GM21576 (cell line): ENCODE measurements around the gene SGTA.

Experiments
- ATAC-seq: cut with Tn5 transposase; IDR thresholded peaks from one replicate; pipeline ENCODE4 v1.9.1; 2021; ENCODE audit warnings: mild to moderate bottlenecking, moderate library complexity; ENCODE audit not compliant: unreplicated experiment

SGTA gene

GRCh38 chr19:2728783-2729387 is 54.2 kb downstream of the SGTA start:
- no peak for ATAC-seq

DNA sequence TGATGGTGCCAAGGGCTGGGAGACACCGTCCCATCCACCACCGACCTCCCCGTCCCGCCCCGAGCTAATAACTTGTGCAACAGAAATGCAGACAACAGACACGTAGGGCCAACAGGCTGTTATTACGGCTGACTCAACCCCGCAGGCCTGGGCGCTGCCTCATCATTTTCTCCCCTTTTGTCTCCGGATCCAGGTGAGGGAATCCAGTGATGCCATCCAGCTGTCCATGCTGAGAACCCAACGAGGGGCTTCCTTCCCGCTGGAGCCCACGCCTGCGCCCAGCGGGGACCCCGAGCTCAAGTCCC is 55.5 kb downstream of the SGTA start:
- no peak for ATAC-seq

- ATAC-seq = no peak
Measured at GRCh38 chr19:2726904-2727639, 56.0 kb downstream of the SGTA start.

GRCh38 chr19:2726160-2726855 is 56.8 kb downstream of the SGTA start:
- no peak for ATAC-seq

DNA sequence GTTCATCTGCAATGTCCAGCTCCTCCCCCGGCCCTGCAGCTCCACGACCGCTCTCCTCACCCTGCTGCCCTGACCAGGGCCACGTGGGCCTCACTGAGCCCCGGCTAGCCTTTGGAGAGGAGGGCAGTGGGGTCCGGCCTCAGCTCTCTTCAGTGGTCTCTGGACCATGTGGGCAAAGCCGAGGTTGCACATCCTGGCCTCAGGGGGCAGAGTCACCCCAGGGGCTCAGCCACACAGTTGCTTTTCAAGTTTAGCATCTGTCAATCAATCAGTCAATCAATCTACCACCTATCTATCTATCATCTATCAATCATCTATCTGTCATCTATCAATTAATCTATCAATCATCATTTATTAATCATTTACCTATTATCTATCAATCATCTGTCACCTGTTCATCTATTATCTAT is 58.9 kb downstream of the SGTA start:
- ATAC-seq = no peak

GRCh38 chr19:2723747-2724146 is 59.3 kb downstream of the SGTA start:
- ATAC-seq = no peak

GRCh38 chr19:2723345-2723715 is 59.7 kb downstream of the SGTA start:
- no peak for ATAC-seq

GRCh38 chr19:2722541-2723344 is 60.3 kb downstream of the SGTA start:
- ATAC-seq = no peak

DNA sequence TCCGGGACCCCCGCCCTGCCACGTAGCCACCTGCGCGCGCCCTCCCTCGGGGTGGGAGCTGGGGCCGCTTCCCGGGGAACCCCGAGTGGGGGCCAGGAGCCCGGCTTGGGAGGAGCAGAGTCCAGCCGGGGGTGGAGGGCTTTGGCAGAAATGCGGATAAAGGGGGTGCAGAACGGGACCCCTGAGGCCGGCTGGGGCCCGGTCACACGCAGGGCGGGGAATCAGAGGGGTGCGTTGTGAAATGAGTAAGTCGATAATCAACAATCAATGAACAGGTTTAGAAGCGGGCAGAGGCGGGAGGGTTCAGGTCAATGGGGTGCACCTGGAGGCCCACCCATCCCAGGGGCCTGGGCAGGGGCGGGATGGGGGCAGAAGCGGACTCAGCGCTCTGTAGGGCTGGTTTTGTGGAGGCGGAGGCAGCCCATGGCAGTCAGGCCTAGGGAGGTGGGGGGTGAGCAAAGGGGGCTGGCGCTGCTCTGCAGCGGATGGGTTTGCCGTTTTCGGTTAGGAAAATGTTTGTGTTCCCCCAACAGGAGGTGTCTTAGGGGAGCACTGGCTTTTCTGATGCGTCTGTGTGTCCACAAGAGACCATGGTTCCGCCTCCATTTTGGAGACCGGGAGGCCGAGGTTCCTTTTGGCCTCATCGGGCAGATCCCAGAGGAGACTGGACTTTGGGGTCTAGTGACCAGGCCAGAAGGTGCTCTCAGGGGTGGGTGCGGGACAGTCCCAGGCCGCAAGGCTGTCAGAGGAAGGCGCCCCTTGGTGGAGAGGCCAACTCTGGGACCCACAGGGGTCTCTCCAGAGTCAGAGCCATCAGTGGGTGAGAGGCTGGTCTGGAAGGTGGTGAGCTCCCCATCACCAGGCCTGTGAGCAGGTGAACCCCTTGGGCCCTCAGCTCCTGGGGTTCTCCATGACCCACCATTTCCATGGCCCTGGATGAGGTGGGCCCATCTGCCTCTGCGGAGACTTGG is 61.2 kb downstream of the SGTA start:
- ATAC-seq = no peak

- ATAC-seq = no peak
Measured at GRCh38 chr19:2720777-2721569, 62.1 kb downstream of the SGTA start, which contains the start of gene DIRAS1. TSS of gene DIRAS1 (minus strand) at chr19:2721372. CDS start at chr19:2717806, 3,566 bp downstream.

- ATAC-seq = no peak
Measured at GRCh38 chr19:2719920-2720776, 62.9 kb downstream of the SGTA start.

- no peak for ATAC-seq
Measured at GRCh38 chr19:2719232-2719735, 63.8 kb downstream of the SGTA start.

- ATAC-seq = no peak
Measured at GRCh38 chr19:2717638-2718541, 65.2 kb downstream of the SGTA start.

GRCh38 chr19:2716722-2717637 is 66.1 kb downstream of the SGTA start:
- ATAC-seq = no peak

DNA sequence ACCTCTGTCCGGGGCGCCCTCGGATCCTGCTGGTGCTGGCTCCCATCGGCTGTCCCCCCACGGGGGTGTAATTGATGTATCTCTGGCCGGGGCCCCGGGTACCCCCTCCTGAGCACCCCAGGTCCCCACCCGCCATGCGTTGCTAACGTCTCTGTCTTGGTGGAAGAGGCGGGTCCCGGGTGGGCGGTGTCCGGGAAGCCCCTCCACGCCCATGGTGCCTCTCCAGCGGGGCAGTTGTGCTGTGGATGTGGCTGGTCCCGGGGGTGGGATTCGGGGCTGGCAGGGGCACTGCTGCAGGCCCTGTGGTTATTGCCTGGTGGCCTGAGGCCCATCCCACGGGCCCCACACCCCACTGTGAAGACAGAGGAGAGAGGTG is 66.8 kb downstream of the SGTA start:
- ATAC-seq = no peak
